RWPE2 (cell line): ENCODE results near the gene DGKD.

Experiments
- ATAC-seq: fragments of 200-7000 bp; cut with Tn5 transposase; 3 replicates; pipeline ENCODE4 v1.9.1; 2021; ENCODE audit warnings: low read depth
- DNase-seq: peaks from one replicate; pipeline ENCODE4 v3.0.0-alpha.2; 2020; ENCODE audit warnings: low spot score
- H3K27ac ChIP-seq: fragments of 450-650 bp; 2 replicates; pipeline ENCODE4 v1.5.1; 2017; ENCODE audit warnings: mild to moderate bottlenecking; ENCODE audit not compliant: poor library complexity, severe bottlenecking
- H3K27me3 ChIP-seq: fragments of 250-450 bp; sonication (Bioruptor Pico); 2 replicates; pipeline ENCODE4 v1.5.1; 2021; ENCODE audit warnings: mild to moderate bottlenecking, moderate library complexity; ENCODE audit not compliant: insufficient read depth, poor library complexity, severe bottlenecking
- H3K36me3 ChIP-seq: fragments of 250-450 bp; sonication (Bioruptor Pico); 2 replicates; pipeline ENCODE4 v1.5.1; 2020; ENCODE audit warnings: low read depth, mild to moderate bottlenecking, moderate library complexity
- H3K4me1 ChIP-seq: fragments of 250-450 bp; sonication (Bioruptor Pico); 2 replicates; pipeline ENCODE4 v1.5.1; 2021; ENCODE audit warnings: mild to moderate bottlenecking, moderate library complexity; ENCODE audit not compliant: insufficient read depth, poor library complexity, severe bottlenecking
- H3K4me3 ChIP-seq: fragments of 250-450 bp; sonication (Bioruptor Pico); 2 replicates; pipeline ENCODE4 v1.5.1; 2021; ENCODE audit warnings: mild to moderate bottlenecking, moderate library complexity; ENCODE audit not compliant: severe bottlenecking
- H3K9me3 ChIP-seq: fragments of 250-450 bp; sonication (Bioruptor Pico); 2 replicates; pipeline ENCODE4 v1.5.1; 2021; ENCODE audit warnings: mild to moderate bottlenecking, moderate library complexity; ENCODE audit not compliant: severe bottlenecking
- CTCF ChIP-seq: fragments of 450-650 bp; IDR thresholded peaks from one replicate; pipeline ENCODE4 v1.5.1; 2017; ENCODE audit warnings: mild to moderate bottlenecking, moderate library complexity; ENCODE audit not compliant: poor library complexity, severe bottlenecking

Gene DGKD

DNA sequence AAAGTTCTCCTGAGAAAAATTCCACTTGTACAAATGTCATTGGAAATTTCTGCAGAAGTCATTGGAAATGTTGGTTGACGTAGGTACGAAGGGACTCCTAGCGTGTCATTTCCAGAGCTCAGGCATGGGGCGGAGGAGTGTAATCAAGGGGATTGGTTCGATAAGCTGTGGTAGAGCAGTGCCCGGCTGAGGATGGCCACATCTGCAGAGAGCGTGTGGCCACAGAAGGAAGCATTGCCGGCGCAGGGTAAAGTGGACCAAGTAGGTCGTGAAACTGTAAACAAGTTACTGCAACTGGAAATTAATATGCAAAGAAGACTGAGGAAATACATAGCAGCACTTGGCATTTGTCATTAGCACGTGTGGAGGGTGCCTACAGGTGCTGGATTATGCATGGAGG is 101.8 kb downstream of the DGKD start:
- no peak for ATAC-seq
- H3K27me3 ChIP-seq: no peaks in the 10 kb centered on the region
- TF ChIP-seq CTCF: no peak
- H3K4me1 ChIP-seq: no peaks in the 10 kb centered on the region
- no peaks in the 10 kb centered on the region for H3K9me3 ChIP-seq
- H3K4me3 ChIP-seq: no peak overlapping the region
- DNase-seq: peak; percentile 13
- no peak overlapping the region for H3K27ac ChIP-seq
- peaks cover 61% of the 10 kb centered on the region for H3K36me3 ChIP-seq

DNA sequence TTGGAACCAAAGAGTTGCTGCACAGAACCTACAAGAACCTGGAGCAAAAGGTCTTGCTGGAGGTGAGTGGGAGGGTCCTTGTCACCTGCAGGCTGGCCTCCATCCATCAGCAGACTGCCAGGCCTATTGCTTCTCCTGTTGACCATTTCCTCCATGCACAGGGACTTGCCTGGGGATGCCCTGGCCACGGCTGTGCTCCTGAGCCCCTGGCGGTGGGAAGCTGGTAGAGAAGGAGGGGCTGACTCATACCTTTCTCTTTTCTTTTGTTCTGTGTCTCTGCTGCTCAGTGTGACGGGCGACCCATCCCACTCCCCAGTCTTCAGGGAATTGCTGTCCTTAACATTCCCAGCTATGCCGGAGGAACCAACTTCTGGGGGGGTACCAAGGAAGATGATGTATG is 102.6 kb downstream of the DGKD start:
- Histone ChIP-seq H3K4me3 (no peak overlapping the region), H3K4me1 (no peaks in the 10 kb centered on the region), H3K9me3 (no peaks in the 10 kb centered on the region), H3K27me3 (no peaks in the 10 kb centered on the region), H3K36me3 (peaks cover 53% of the 10 kb centered on the region), H3K27ac (no peak overlapping the region)
- ATAC-seq (no peak), DNase-seq (no peak)
- no peak for TF ChIP-seq CTCF

GRCh38 chr2:233457356-233457755 is 103.1 kb downstream of the DGKD start:
- no peak overlapping the region for H3K27ac ChIP-seq
- ATAC-seq: no peak
- H3K27me3 ChIP-seq: no peaks in the 10 kb centered on the region
- H3K36me3 ChIP-seq: peaks cover 50% of the 10 kb centered on the region
- no peaks in the 10 kb centered on the region for H3K4me1 ChIP-seq
- DNase-seq: no peak
- TF ChIP-seq CTCF: no peak
- no peaks in the 10 kb centered on the region for H3K9me3 ChIP-seq
- no peak overlapping the region for H3K4me3 ChIP-seq

- H3K9me3 ChIP-seq: no peaks in the 10 kb centered on the region
- H3K36me3 ChIP-seq: peaks cover 48% of the 10 kb centered on the region
- H3K4me1 ChIP-seq: no peaks in the 10 kb centered on the region
- no peak overlapping the region for H3K4me3 ChIP-seq
- DNase-seq: no peak
- ATAC-seq: no peak
- H3K27me3 ChIP-seq: no peaks in the 10 kb centered on the region
- H3K27ac ChIP-seq: no peak overlapping the region
- no peak for TF ChIP-seq CTCF
Measured at GRCh38 chr2:233458031-233458610, 103.8 kb downstream of the DGKD start.

- no peaks in the 10 kb centered on the region for H3K27me3 ChIP-seq
- no peaks in the 10 kb centered on the region for H3K4me1 ChIP-seq
- ATAC-seq: no peak
- TF ChIP-seq CTCF: no peak
- H3K36me3 ChIP-seq: peaks cover 44% of the 10 kb centered on the region
- no peak overlapping the region for H3K27ac ChIP-seq
- no peaks in the 10 kb centered on the region for H3K9me3 ChIP-seq
- no peak overlapping the region for H3K4me3 ChIP-seq
- no peak for DNase-seq
Measured at GRCh38 chr2:233458826-233459225, 104.5 kb downstream of the DGKD start.
